B cell (primary cell): ENCODE results near the gene PHC3. TPM values are rescaled to one million over a fixed set of nuclear protein-coding genes. Genes with fewer than 3 reads are reported as not detected.
A peak's percentile ranks its signal among the peaks of the same experiment; 100 is the strongest.

Experiments used
- ATAC-seq: fragments of 200-7000 bp; cut with Tn5 transposase; one replicate; pipeline ENCODE4 v1.10.0; 2021; ENCODE audit warnings: low read depth, mild to moderate bottlenecking, moderate number of reproducible peaks, moderate library complexity
- CTCF ChIA-PET: fragments of 350-600 bp; sonication (Branson Sonifier 250); formaldehyde crosslinking; loops from one replicate; lab custom pipeline; 2021; ENCODE audit warnings: antibody characterized with exemption, inconsistent platforms; lab: Charles Lee
- POLR2A ChIA-PET: fragments of 350-600 bp; sonication (Branson Sonifier 250); formaldehyde crosslinking; loops from one replicate; lab custom pipeline; 2021; ENCODE audit warnings: antibody characterized with exemption; lab: Charles Lee
- DNase-seq: peaks from one replicate; pipeline ENCODE4 v3.0.0; 2013
- H2AFZ ChIP-seq: 2 replicates; pipeline ENCODE4 v1.6.1; 2012; ENCODE audit warnings: mild to moderate bottlenecking, low read depth, low read length; ENCODE audit not compliant: insufficient read depth, poor library complexity, severe bottlenecking
- H3K27ac ChIP-seq, 2 donors: 1 replicate in 1 of 2; 2 replicates in 1 of 2; pipeline ENCODE4 v1.5.1; 2012 to 2013; ENCODE audit warnings: low read length in 2 of 2, mild to moderate bottlenecking in 2 of 2, moderate library complexity in 1 of 2
- H3K27me3 ChIP-seq, 4 experiments: fragments of 200-600 bp in 1 of 4; sonication (generic) in 1 of 4; replicated peaks in 1 of 4; 1 replicate in 2 of 4; 2 replicates in 2 of 4; pipeline versions ENCODE4 v1.6.1 to v1.7.0; 2013 to 2016; ENCODE audit warnings: low read length in 3 of 4, mild to moderate bottlenecking in 2 of 4, mixed read lengths in 1 of 4, moderate library complexity in 1 of 4; ENCODE audit not compliant: insufficient read depth in 4 of 4, control insufficient read depth in 3 of 4; ENCODE audit errors: control extremely low read depth in 1 of 4
- H3K36me3 ChIP-seq, 2 experiments: replicated peaks in 1 of 2; 1 replicate in 1 of 2; 2 replicates in 1 of 2; pipeline versions ENCODE4 v1.6.1 to v1.7.1; 2013; ENCODE audit warnings: low read length in 1 of 2; ENCODE audit not compliant: insufficient read depth in 2 of 2, control insufficient read depth in 1 of 2; ENCODE audit errors: control extremely low read depth in 1 of 2, extremely low read depth in 1 of 2
- H3K4me1 ChIP-seq, 2 donors: fragments of 200-600 bp in 1 of 2; sonication (generic) in 1 of 2; 1 replicate in 1 of 2; 2 replicates in 1 of 2; pipeline versions ENCODE4 v1.5.1 to v1.6.1; 2013 to 2017; ENCODE audit warnings: low read length in 2 of 2; ENCODE audit not compliant: control insufficient read depth in 2 of 2, insufficient read depth in 2 of 2
- H3K4me2 ChIP-seq: replicated peaks from 2 replicates; pipeline ENCODE3; 2012; ENCODE audit warnings: mild to moderate bottlenecking, low read depth, low read length; ENCODE audit not compliant: poor library complexity, severe bottlenecking
- H3K4me3 ChIP-seq, 5 experiments: fragments of 200-600 bp in 1 of 5; sonication (generic) in 1 of 5; 1 replicate in 3 of 5; 2 replicates in 2 of 5; pipeline versions ENCODE4 v1.5.1 to v1.7.0; 2011 to 2016; ENCODE audit warnings: low read length in 4 of 5, mild to moderate bottlenecking in 4 of 5, low read depth in 2 of 5, control low read depth in 1 of 5, moderate library complexity in 1 of 5; ENCODE audit not compliant: insufficient read depth in 1 of 5; ENCODE audit errors: control extremely low read depth in 1 of 5, extremely low read depth in 1 of 5
- H3K79me2 ChIP-seq: fragments of 200-600 bp; sonication (generic); one replicate; pipeline ENCODE4 v1.6.0; 2016; ENCODE audit warnings: low read length; ENCODE audit not compliant: control insufficient read depth, insufficient read depth
- H3K9ac ChIP-seq: fragments of 200-600 bp; sonication (generic); 2 replicates; pipeline ENCODE4 v1.6.1; 2017; ENCODE audit warnings: mild to moderate bottlenecking, low read length, moderate library complexity
- H3K9me3 ChIP-seq, 3 donors: one replicate each; pipeline versions ENCODE4 v1.6.1 to v1.7.1; 2013; ENCODE audit warnings: low read length in 2 of 3; ENCODE audit not compliant: control insufficient read depth in 2 of 3, insufficient read depth in 1 of 3; ENCODE audit errors: control extremely low read depth in 1 of 3
- H4K20me1 ChIP-seq: 2 replicates; pipeline ENCODE4 v1.6.0; 2012; ENCODE audit warnings: mild to moderate bottlenecking, low read length; ENCODE audit not compliant: insufficient read depth, control insufficient read depth, poor library complexity, severe bottlenecking
- H3K27ac Mint-ChIP-seq: one replicate; pipeline ENCODE4 v1.8.0; 2021; ENCODE audit warnings: mixed read lengths
- H3K27me3 Mint-ChIP-seq: one replicate; pipeline ENCODE4 v1.8.0; 2021; ENCODE audit warnings: mixed read lengths
- H3K4me1 Mint-ChIP-seq: one replicate; pipeline ENCODE4 v1.8.0; 2021; ENCODE audit warnings: mixed read lengths
- H3K4me3 Mint-ChIP-seq: one replicate; pipeline ENCODE4 v1.8.0; 2021; ENCODE audit warnings: mixed read lengths
- H3K9me3 Mint-ChIP-seq: one replicate; pipeline ENCODE4 v1.8.0; 2022; ENCODE audit warnings: mixed read lengths; ENCODE audit not compliant: insufficient read depth
- CTCF ChIP-seq: fragments of 200-600 bp; IDR thresholded peaks from one replicate; pipeline ENCODE4 v1.8.0; 2022; ENCODE audit warnings: antibody characterized with exemption, mild to moderate bottlenecking
- EZH2 ChIP-seq: IDR thresholded peaks from 2 replicates; pipeline ENCODE4 v1.6.1; 2012; ENCODE audit warnings: borderline replicate concordance, low read depth, mild to moderate bottlenecking, moderate library complexity, low read length; ENCODE audit not compliant: insufficient read depth, poor library complexity, severe bottlenecking
- WGBS: methylation state at CpG from one replicate; pipeline ENCODE4 v1.1.5; 2013; ENCODE audit warnings: missing lambda C conversion rate; ENCODE audit not compliant: insufficient coverage; 5-methylcytosine and 5-hydroxymethylcytosine counted together
- intact Hi-C: fragments of 100-400 bp; cut with micrococcal nuclease; formaldehyde crosslinking; loops from one replicate; pipeline ENCODE4 v1.10.0; 2022
- polyA plus RNA-seq: library from polyadenylated mRNA; depleted of rRNA; stranded (reverse); fragments of >200 nt; gene quantifications from 2 replicates; pipeline ENCODE4 v1.2.3, GENCODE V29; 2012
- total RNA-seq, 2 donors: library from RNA; stranded (reverse); fragments of 120-200 nt in 1 of 2; gene quantifications; 1 replicate in 1 of 2; 2 replicates in 1 of 2; pipeline versions ENCODE4 v1.2.3 to v1.2.4, GENCODE V29; 2013 to 2022

PHC3 gene
- total and polyA plus RNA-seq, 2 donors (not counting 1 experiment from before 2014, with no cell fraction given), result 51.8 to 159 TPM

DNA sequence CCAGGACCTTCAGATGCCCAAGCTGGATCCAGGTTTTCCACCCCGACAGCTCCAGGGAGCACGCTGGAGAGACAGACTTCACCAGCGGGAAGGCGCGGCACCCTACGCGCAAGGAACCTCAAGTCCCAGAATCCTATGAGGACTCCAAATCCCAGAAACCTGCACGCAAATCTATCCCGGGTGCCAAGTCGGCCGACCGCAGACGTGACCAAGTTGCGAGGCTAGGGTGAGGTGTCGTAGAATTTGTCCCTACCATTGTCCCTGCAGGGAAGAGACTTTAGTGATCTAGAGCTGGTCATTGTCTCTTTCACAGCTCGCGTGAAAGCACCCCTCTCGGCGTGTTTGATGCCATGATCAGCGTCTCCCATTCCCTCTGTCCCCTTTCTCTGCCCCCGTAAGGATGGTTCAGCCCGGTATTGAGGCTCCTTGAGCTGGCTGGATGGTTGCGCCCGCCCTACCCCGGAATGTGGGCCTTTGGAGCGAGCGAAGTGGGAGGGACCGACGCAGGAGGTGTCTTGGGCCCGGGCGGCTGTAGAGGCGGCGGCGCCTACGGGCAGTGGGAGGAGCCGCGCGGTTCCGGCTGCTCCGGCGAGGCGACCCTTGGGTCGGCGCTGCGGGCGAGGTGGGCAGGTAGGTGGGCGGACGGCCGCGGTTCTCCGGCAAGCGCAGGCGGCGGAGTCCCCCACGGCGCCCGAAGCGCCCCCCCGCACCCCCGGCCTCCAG, 40.6 kb upstream of the PHC3 start, which contains the start of gene PRKCI:
Gene PRKCI (plus strand): TSS at position 501 of the 723 bp plus-strand sequence. CDS start 246 bp downstream, outside the sequence.
- Histone ChIP-seq H3K27ac (peak within 1 kb of the TSS in 1 of 2 donors; percentile 57), H3K4me2 (peak within 1 kb of the TSS; percentile 83), H3K79me2 (no peaks in the 10 kb centered on the region), H2AFZ (peak within 1 kb of the TSS; percentile 97), H3K4me3 (peak within 1 kb of the TSS; percentile 59 to 80 (median 75)), H4K20me1 (no peaks in the 10 kb centered on the region), H3K9ac (peak within 1 kb of the TSS; percentile 73), H3K27me3 (no peaks in the 10 kb centered on the region), H3K9me3 (no peaks in the 10 kb centered on the region), H3K4me1 (peaks cover 7 to 14% of the 10 kb centered on the region in 2 donors), H3K36me3 (no peaks in the 10 kb centered on the region)
- peak; percentile 78 for DNase-seq
- Mint-ChIP-seq H3K4me1 (peaks cover 17% of the 10 kb centered on the region), H3K27ac (peak within 1 kb of the TSS; percentile 86), H3K4me3 (peak within 1 kb of the TSS; percentile 95), H3K27me3 (peaks cover 3% of the 10 kb centered on the region), H3K9me3 (no peaks in the 10 kb centered on the region)
- under 1% methylated on average over 55 of the region's 60 CpGs for WGBS
- peak; percentile 94 for ATAC-seq
- no peak for TF ChIP-seq CTCF
- TF ChIP-seq EZH2, result no peak
- ChIA-PET CTCF (no interaction called here), POLR2A (no interaction called here)
- intact Hi-C loops, result loop anchor here (5.0 kb wide), 1 partner anchor 40 kb away; the partner anchor contains the start of gene PHC3

GRCh38 chr3:170220871-170221270, 39.3 kb upstream of the PHC3 start:
- ChIA-PET CTCF (no interaction called here), POLR2A (no interaction called here)
- Histone ChIP-seq H2AFZ (no peak overlapping the region), H3K79me2 (no peaks in the 10 kb centered on the region), H3K36me3 (no peaks in the 10 kb centered on the region), H3K9me3 (peaks cover 0 to 6% (median 0%) of the 10 kb centered on the region in 3 donors), H3K27ac (no peak overlapping the region), H3K4me2 (no peak overlapping the region), H3K9ac (no peak overlapping the region), H4K20me1 (no peaks in the 10 kb centered on the region), H3K4me1 (peaks cover 7 to 14% of the 10 kb centered on the region in 2 donors), H3K27me3 (no peaks in the 10 kb centered on the region), H3K4me3 (no peak overlapping the region)
- Mint-ChIP-seq H3K27me3 (peaks cover 3% of the 10 kb centered on the region), H3K4me1 (peaks cover 17% of the 10 kb centered on the region), H3K27ac (no peak overlapping the region), H3K9me3 (no peaks in the 10 kb centered on the region), H3K4me3 (peak overlapping the region; percentile 64)
- no CpG with 5 or more reads among the region's 4 CpGs for WGBS
- no peak for DNase-seq
- TF ChIP-seq CTCF, result no peak
- TF ChIP-seq EZH2, result no peak
- intact Hi-C loops, result loop anchor here (5.0 kb wide), 1 partner anchor 39 kb away; the partner anchor contains the start of gene PHC3
- ATAC-seq, result no peak
